ENCODE measurements around the gene AIRE.

- TF ChIP-seq EGR1 (IDR thresholded peaks at IDR 0.05; ENCODE audit: low read depth in 2 of 2) = no peak
- TF ChIP-seq, protein P1, sequence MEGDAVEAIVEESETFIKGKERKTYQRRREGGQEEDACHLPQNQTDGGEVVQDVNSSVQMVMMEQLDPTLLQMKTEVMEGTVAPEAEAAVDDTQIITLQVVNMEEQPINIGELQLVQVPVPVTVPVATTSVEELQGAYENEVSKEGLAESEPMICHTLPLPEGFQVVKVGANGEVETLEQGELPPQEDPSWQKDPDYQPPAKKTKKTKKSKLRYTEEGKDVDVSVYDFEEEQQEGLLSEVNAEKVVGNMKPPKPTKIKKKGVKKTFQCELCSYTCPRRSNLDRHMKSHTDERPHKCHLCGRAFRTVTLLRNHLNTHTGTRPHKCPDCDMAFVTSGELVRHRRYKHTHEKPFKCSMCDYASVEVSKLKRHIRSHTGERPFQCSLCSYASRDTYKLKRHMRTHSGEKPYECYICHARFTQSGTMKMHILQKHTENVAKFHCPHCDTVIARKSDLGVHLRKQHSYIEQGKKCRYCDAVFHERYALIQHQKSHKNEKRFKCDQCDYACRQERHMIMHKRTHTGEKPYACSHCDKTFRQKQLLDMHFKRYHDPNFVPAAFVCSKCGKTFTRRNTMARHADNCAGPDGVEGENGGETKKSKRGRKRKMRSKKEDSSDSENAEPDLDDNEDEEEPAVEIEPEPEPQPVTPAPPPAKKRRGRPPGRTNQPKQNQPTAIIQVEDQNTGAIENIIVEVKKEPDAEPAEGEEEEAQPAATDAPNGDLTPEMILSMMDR (IDR thresholded peaks at IDR 0.05; ENCODE audit: low read depth, low read length, missing input control) = no peak
- TF ChIP-seq SP1 (IDR thresholded peaks at IDR 0.05) = no peak
- no peak for TF ChIP-seq FOXA1 (IDR thresholded peaks at IDR 0.05)
- TF ChIP-seq ATF3 (IDR thresholded peaks at IDR 0.05) = no peak
- TF ChIP-seq, protein P2, sequence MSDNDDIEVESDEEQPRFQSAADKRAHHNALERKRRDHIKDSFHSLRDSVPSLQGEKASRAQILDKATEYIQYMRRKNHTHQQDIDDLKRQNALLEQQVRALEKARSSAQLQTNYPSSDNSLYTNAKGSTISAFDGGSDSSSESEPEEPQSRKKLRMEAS (IDR thresholded peaks at IDR 0.05) = no peak
- TF ChIP-seq RAD21 (IDR thresholded peaks at IDR 0.05) = no peak
- no peak for TF ChIP-seq REST (IDR thresholded peaks at IDR 0.05)
- no peak for TF ChIP-seq YY1 (IDR thresholded peaks at IDR 0.05)
- TF ChIP-seq GABPA (IDR thresholded peaks at IDR 0.05 in 1 of 2, conservative IDR thresholded peaks at IDR 0.05 in 1 of 2) = no peak
Observed at GRCh38 chr21:44285138-44285992, at the start of gene AIRE.
